Fibroblast of lung (primary cell): ENCODE results near the gene KCNJ12.

Experiments
- CTCF ChIP-seq, 2 donors: IDR thresholded peaks in 1 of 2; conservative IDR thresholded peaks in 1 of 2; 1 replicate in 1 of 2; 2 replicates in 1 of 2; pipeline ENCODE4 v1.5.1; 2011 to 2012; ENCODE audit warnings: low read length in 2 of 2, control low read depth in 1 of 2, inconsistent platforms in 1 of 2, low read depth in 1 of 2, mild to moderate bottlenecking in 1 of 2
- EZH2 ChIP-seq: IDR thresholded peaks from 2 replicates; pipeline ENCODE4 v1.5.1; 2012; ENCODE audit warnings: low read length, control low read depth, mild to moderate bottlenecking; ENCODE audit errors: missing control alignments

- TF ChIP-seq CTCF (conservative IDR thresholded peaks at IDR 0.05 in 1 of 2, IDR thresholded peaks at IDR 0.05 in 1 of 2; ENCODE audit: low read depth in 1 of 2, low read length in 2 of 2) (no peak), EZH2 (no peak)
Observed at GRCh38 chr17:21362331-21362931, 13.7 kb upstream of the KCNJ12 start.
